MG63 (cell line): Measurements from ENCODE around the gene SREBF2. TPM values are rescaled to one million over a fixed set of nuclear protein-coding genes. Genes with fewer than 3 reads are reported as not detected.

ENCODE experiments used
- DNase-seq: peaks from one replicate; pipeline ENCODE4 v3.0.0-alpha.2; 2020
- H3K27me3 ChIP-seq: fragments of 250-450 bp; sonication (Bioruptor Pico); 2 replicates; pipeline ENCODE4 v1.5.1; 2020; ENCODE audit warnings: mild to moderate bottlenecking, moderate library complexity
- H3K36me3 ChIP-seq: fragments of 250-450 bp; sonication (Bioruptor Pico); 2 replicates; pipeline ENCODE4 v1.5.1; 2020; ENCODE audit warnings: mild to moderate bottlenecking, moderate library complexity
- H3K4me3 ChIP-seq: fragments of 250-450 bp; sonication (Bioruptor Pico); 2 replicates; pipeline ENCODE4 v1.5.1; 2020; ENCODE audit warnings: mild to moderate bottlenecking, moderate library complexity
- H3K9me3 ChIP-seq: fragments of 250-450 bp; sonication (Bioruptor Pico); 2 replicates; pipeline ENCODE4 v1.5.1; 2020; ENCODE audit warnings: mild to moderate bottlenecking, moderate library complexity
- total RNA-seq: library from RNA; depleted of rRNA; stranded (reverse); fragments of >200 nt; shearing (Covaris generic); gene quantifications from 2 replicates; pipeline ENCODE4 v1.2.3, GENCODE V29; 2014; ENCODE audit warnings: low replicate concordance

Gene SREBF2
- total RNA-seq, 1 experiment from 2014 or later: 26.5 TPM

GRCh38 chr22:41917903-41918791, 85.2 kb downstream of the SREBF2 start:
- Histone ChIP-seq H3K4me3 (no peak overlapping the region), H3K27me3 (peaks cover 16% of the 10 kb centered on the region), H3K36me3 (no peaks in the 10 kb centered on the region), H3K9me3 (no peaks in the 10 kb centered on the region)
- DNase-seq: peak; percentile 78

- Histone ChIP-seq H3K4me3 (no peak overlapping the region), H3K36me3 (no peaks in the 10 kb centered on the region), H3K9me3 (no peaks in the 10 kb centered on the region), H3K27me3 (peaks cover 12% of the 10 kb centered on the region)
- peak; percentile 34 for DNase-seq
Observed at GRCh38 chr22:41919357-41920224, 86.7 kb downstream of the SREBF2 start.

GRCh38 chr22:41920271-41920976, 87.5 kb downstream of the SREBF2 start:
- no peak overlapping the region for H3K4me3 ChIP-seq
- peaks cover 8% of the 10 kb centered on the region for H3K27me3 ChIP-seq
- H3K36me3 ChIP-seq: no peaks in the 10 kb centered on the region
- no peaks in the 10 kb centered on the region for H3K9me3 ChIP-seq
- DNase-seq: no peak

- no peak for DNase-seq
- Histone ChIP-seq H3K27me3 (no peaks in the 10 kb centered on the region), H3K4me3 (no peak overlapping the region), H3K9me3 (no peaks in the 10 kb centered on the region), H3K36me3 (no peaks in the 10 kb centered on the region)
Observed at GRCh38 chr22:41922328-41922727, 89.4 kb downstream of the SREBF2 start.

GRCh38 chr22:41922940-41923594, 90.2 kb downstream of the SREBF2 start:
- Histone ChIP-seq H3K27me3 (no peaks in the 10 kb centered on the region), H3K36me3 (no peaks in the 10 kb centered on the region), H3K9me3 (no peaks in the 10 kb centered on the region), H3K4me3 (no peak overlapping the region)
- DNase-seq: no peak

GRCh38 chr22:41923595-41924276, 90.8 kb downstream of the SREBF2 start:
- Histone ChIP-seq H3K4me3 (no peak overlapping the region), H3K36me3 (no peaks in the 10 kb centered on the region), H3K27me3 (no peaks in the 10 kb centered on the region), H3K9me3 (no peaks in the 10 kb centered on the region)
- DNase-seq: no peak

GRCh38 chr22:41925783-41926460, 93.0 kb downstream of the SREBF2 start:
- DNase-seq: peak; percentile 43
- no peaks in the 10 kb centered on the region for H3K27me3 ChIP-seq
- H3K4me3 ChIP-seq: no peak overlapping the region
- H3K36me3 ChIP-seq: no peaks in the 10 kb centered on the region
- no peaks in the 10 kb centered on the region for H3K9me3 ChIP-seq

GRCh38 chr22:41927813-41928212, 94.9 kb downstream of the SREBF2 start:
- H3K9me3 ChIP-seq: no peaks in the 10 kb centered on the region
- H3K4me3 ChIP-seq: no peak overlapping the region
- DNase-seq: no peak
- H3K27me3 ChIP-seq: no peaks in the 10 kb centered on the region
- H3K36me3 ChIP-seq: no peaks in the 10 kb centered on the region

GRCh38 chr22:41928593-41929417, 95.9 kb downstream of the SREBF2 start:
- DNase-seq: no peak
- H3K4me3 ChIP-seq: no peak overlapping the region
- H3K9me3 ChIP-seq: no peaks in the 10 kb centered on the region

GRCh38 chr22:41929418-41929810, 96.5 kb downstream of the SREBF2 start:
- DNase-seq: no peak
- H3K4me3 ChIP-seq: no peak overlapping the region
- H3K9me3 ChIP-seq: no peaks in the 10 kb centered on the region
- H3K27me3 ChIP-seq: no peaks in the 10 kb centered on the region
- H3K36me3 ChIP-seq: no peaks in the 10 kb centered on the region

More at GRCh38 chr22:41928593-41929417, 95.9 kb downstream of the SREBF2 start:
- Histone ChIP-seq H3K27me3 (no peaks in the 10 kb centered on the region), H3K36me3 (no peaks in the 10 kb centered on the region)

- no peaks in the 10 kb centered on the region for H3K9me3 ChIP-seq
- DNase-seq: no peak
Observed at GRCh38 chr22:41931701-41932269, 98.9 kb downstream of the SREBF2 start.

GRCh38 chr22:41932353-41932752, 99.4 kb downstream of the SREBF2 start:
- DNase-seq: no peak
- Histone ChIP-seq H3K36me3 (peaks cover 10% of the 10 kb centered on the region), H3K27me3 (no peaks in the 10 kb centered on the region), H3K4me3 (no peak overlapping the region), H3K9me3 (no peaks in the 10 kb centered on the region)

More at GRCh38 chr22:41931701-41932269, 98.9 kb downstream of the SREBF2 start:
- Histone ChIP-seq H3K36me3 (peaks cover 6% of the 10 kb centered on the region; the same call in 1 of the 2 replicates), H3K4me3 (no peak overlapping the region), H3K27me3 (no peaks in the 10 kb centered on the region)

GRCh38 chr22:41933411-41934177, 100.7 kb downstream of the SREBF2 start:
- no peaks in the 10 kb centered on the region for H3K9me3 ChIP-seq
- peaks cover 15% of the 10 kb centered on the region for H3K36me3 ChIP-seq
- no peaks in the 10 kb centered on the region for H3K27me3 ChIP-seq
- no peak overlapping the region for H3K4me3 ChIP-seq
- no peak for DNase-seq
